Measurements from ENCODE around the gene DDX41. TPM values are rescaled to one million over a fixed set of nuclear protein-coding genes. Genes with fewer than 3 reads are reported as not detected.

The DDX41 gene
- total and polyA plus RNA-seq, 2 donors, result 71.3 to 78.0 TPM

GRCh38 chr5:177507165-177507564 is 9.6 kb downstream of the DDX41 start:
- Histone ChIP-seq H3K4me1 (ENCODE audit: control insufficient read depth in 2 of 2, insufficient read depth in 2 of 2, low read length in 2 of 2) (peaks cover 17 to 38% of the 10 kb centered on the region in 2 donors), H3K27ac (ENCODE audit: low read depth in 1 of 2, low read length in 1 of 2) (no peak overlapping the region)

GRCh38 chr5:177505075-177505474 is 11.7 kb downstream of the DDX41 start:
- DNase-seq (ENCODE audit: low read depth in 6 of 9, low spot score in 9 of 9), result no peak
- Histone ChIP-seq H3K9me3 (ENCODE audit: control insufficient read depth in 2 of 2, insufficient read depth in 1 of 2, low read length in 1 of 2) (peaks cover 0 to 3% of the 10 kb centered on the region in 2 donors), H3K27me3 (ENCODE audit: control insufficient read depth in 2 of 2, insufficient read depth in 1 of 2, low read length in 1 of 2) (peaks cover 0 to 5% of the 10 kb centered on the region in 2 donors), H3K4me3 (ENCODE audit: low read length in 2 of 2) (no peak overlapping the region), H3K27ac (ENCODE audit: low read depth in 1 of 2, low read length in 1 of 2) (no peak overlapping the region), H3K36me3 (ENCODE audit: control insufficient read depth in 2 of 2, insufficient read depth in 2 of 2, low read length in 1 of 2) (peaks cover 5 to 7% of the 10 kb centered on the region in 2 donors), H3K4me1 (ENCODE audit: control insufficient read depth in 2 of 2, insufficient read depth in 2 of 2, low read length in 2 of 2) (peaks cover 16 to 36% of the 10 kb centered on the region in 2 donors)
- WGBS, result 99% methylated on average over 4 of the region's 4 CpGs

More at GRCh38 chr5:177507165-177507564, 9.6 kb downstream of the DDX41 start:
- no peaks in the 10 kb centered on the region for H3K27me3 ChIP-seq (ENCODE audit: control insufficient read depth in 2 of 2, insufficient read depth in 1 of 2, low read length in 1 of 2)
- H3K4me3 ChIP-seq (ENCODE audit: low read length in 2 of 2), result no peak overlapping the region
- H3K9me3 ChIP-seq (ENCODE audit: control insufficient read depth in 2 of 2, insufficient read depth in 1 of 2, low read length in 1 of 2), result peaks cover 0 to 3% of the 10 kb centered on the region in 2 donors
- WGBS, result 94% methylated on average over 9 of the region's 9 CpGs
- H3K36me3 ChIP-seq (ENCODE audit: control insufficient read depth in 2 of 2, insufficient read depth in 2 of 2, low read length in 1 of 2), result peaks cover 21 to 28% of the 10 kb centered on the region in 2 donors
- no peak for DNase-seq (ENCODE audit: low read depth in 6 of 9, low spot score in 9 of 9)

GRCh38 chr5:177504086-177505056 is 12.4 kb downstream of the DDX41 start:
- WGBS, result 96% methylated on average over 47 of the region's 47 CpGs
- Histone ChIP-seq H3K27ac (ENCODE audit: low read depth in 1 of 2, low read length in 1 of 2) (no peak overlapping the region), H3K4me3 (ENCODE audit: low read length in 2 of 2) (no peak overlapping the region), H3K4me1 (ENCODE audit: control insufficient read depth in 2 of 2, insufficient read depth in 2 of 2, low read length in 2 of 2) (peaks cover 9 to 28% of the 10 kb centered on the region in 2 donors), H3K9me3 (ENCODE audit: control insufficient read depth in 2 of 2, insufficient read depth in 1 of 2, low read length in 1 of 2) (peaks cover 0 to 3% of the 10 kb centered on the region in 2 donors), H3K27me3 (ENCODE audit: control insufficient read depth in 2 of 2, insufficient read depth in 1 of 2, low read length in 1 of 2) (peaks cover 0 to 11% of the 10 kb centered on the region in 2 donors), H3K36me3 (ENCODE audit: control insufficient read depth in 2 of 2, insufficient read depth in 2 of 2, low read length in 1 of 2) (peaks cover 5% of the 10 kb centered on the region in 2 donors)
- no peak for DNase-seq (ENCODE audit: low read depth in 6 of 9, low spot score in 9 of 9)

GRCh38 chr5:177503351-177504085 is 13.2 kb downstream of the DDX41 start:
- Histone ChIP-seq H3K27ac (ENCODE audit: low read depth in 1 of 2, low read length in 1 of 2) (no peak overlapping the region), H3K4me3 (ENCODE audit: low read length in 2 of 2) (no peak overlapping the region), H3K4me1 (ENCODE audit: control insufficient read depth in 2 of 2, insufficient read depth in 2 of 2, low read length in 2 of 2) (peaks cover under 1 to 22% of the 10 kb centered on the region in 2 donors), H3K36me3 (ENCODE audit: control insufficient read depth in 2 of 2, insufficient read depth in 2 of 2, low read length in 1 of 2) (peaks cover 5% of the 10 kb centered on the region in 2 donors), H3K9me3 (ENCODE audit: control insufficient read depth in 2 of 2, insufficient read depth in 1 of 2, low read length in 1 of 2) (no peaks in the 10 kb centered on the region), H3K27me3 (ENCODE audit: control insufficient read depth in 2 of 2, insufficient read depth in 1 of 2, low read length in 1 of 2) (peaks cover 3 to 20% of the 10 kb centered on the region in 2 donors)
- DNase-seq (ENCODE audit: low read depth in 6 of 9, low spot score in 9 of 9), result no peak
- WGBS, result 98% methylated on average over 24 of the region's 24 CpGs

GRCh38 chr5:177502886-177503285 is 13.9 kb downstream of the DDX41 start:
- no peak for DNase-seq (ENCODE audit: low read depth in 6 of 9, low spot score in 9 of 9)
- WGBS, result 89% methylated on average over 16 of the region's 16 CpGs
- Histone ChIP-seq H3K27ac (ENCODE audit: low read depth in 1 of 2, low read length in 1 of 2) (no peak overlapping the region), H3K4me1 (ENCODE audit: control insufficient read depth in 2 of 2, insufficient read depth in 2 of 2, low read length in 2 of 2) (peaks cover 0 to 22% of the 10 kb centered on the region in 2 donors), H3K9me3 (ENCODE audit: control insufficient read depth in 2 of 2, insufficient read depth in 1 of 2, low read length in 1 of 2) (no peaks in the 10 kb centered on the region), H3K36me3 (ENCODE audit: control insufficient read depth in 2 of 2, insufficient read depth in 2 of 2, low read length in 1 of 2) (peaks cover 5% of the 10 kb centered on the region in 2 donors), H3K27me3 (ENCODE audit: control insufficient read depth in 2 of 2, insufficient read depth in 1 of 2, low read length in 1 of 2) (peaks cover 9 to 26% of the 10 kb centered on the region in 2 donors), H3K4me3 (ENCODE audit: low read length in 2 of 2) (no peak overlapping the region)

- no peak for DNase-seq (ENCODE audit: low read depth in 6 of 9, low spot score in 9 of 9)
- Histone ChIP-seq H3K36me3 (ENCODE audit: control insufficient read depth in 2 of 2, insufficient read depth in 2 of 2, low read length in 1 of 2) (peaks cover 5% of the 10 kb centered on the region in 2 donors), H3K27ac (ENCODE audit: low read depth in 1 of 2, low read length in 1 of 2) (no peak overlapping the region), H3K4me3 (ENCODE audit: low read length in 2 of 2) (no peak overlapping the region), H3K27me3 (ENCODE audit: control insufficient read depth in 2 of 2, insufficient read depth in 1 of 2, low read length in 1 of 2) (peaks cover 12 to 32% of the 10 kb centered on the region in 2 donors), H3K4me1 (ENCODE audit: control insufficient read depth in 2 of 2, insufficient read depth in 2 of 2, low read length in 2 of 2) (peaks cover 0 to 23% of the 10 kb centered on the region in 2 donors), H3K9me3 (ENCODE audit: control insufficient read depth in 2 of 2, insufficient read depth in 1 of 2, low read length in 1 of 2) (no peaks in the 10 kb centered on the region)
- WGBS, result 75% methylated on average over 9 of the region's 9 CpGs
Observed at GRCh38 chr5:177501874-177502678, 14.7 kb downstream of the DDX41 start.

GRCh38 chr5:177500685-177501522 is 15.9 kb downstream of the DDX41 start:
- Histone ChIP-seq H3K9me3 (ENCODE audit: control insufficient read depth in 2 of 2, insufficient read depth in 1 of 2, low read length in 1 of 2) (no peaks in the 10 kb centered on the region), H3K27me3 (ENCODE audit: control insufficient read depth in 2 of 2, insufficient read depth in 1 of 2, low read length in 1 of 2) (peaks cover 12 to 43% of the 10 kb centered on the region in 2 donors), H3K27ac (ENCODE audit: low read depth in 1 of 2, low read length in 1 of 2) (no peak overlapping the region), H3K36me3 (ENCODE audit: control insufficient read depth in 2 of 2, insufficient read depth in 2 of 2, low read length in 1 of 2) (peaks cover 5% of the 10 kb centered on the region in 2 donors), H3K4me3 (ENCODE audit: low read length in 2 of 2) (no peak overlapping the region), H3K4me1 (ENCODE audit: control insufficient read depth in 2 of 2, insufficient read depth in 2 of 2, low read length in 2 of 2) (peaks cover 0 to 33% of the 10 kb centered on the region in 2 donors)
- peak in 8 of 9 donors; percentile 53 to 84 (median 74) for DNase-seq (ENCODE audit: low read depth in 6 of 9, low spot score in 9 of 9)
- 29% methylated on average over 10 of the region's 10 CpGs for WGBS

GRCh38 chr5:177499842-177500241 is 16.9 kb downstream of the DDX41 start:
- H3K27me3 ChIP-seq (ENCODE audit: control insufficient read depth in 2 of 2, insufficient read depth in 1 of 2, low read length in 1 of 2), result peaks cover 12 to 45% of the 10 kb centered on the region in 2 donors
- H3K9me3 ChIP-seq (ENCODE audit: control insufficient read depth in 2 of 2, insufficient read depth in 1 of 2, low read length in 1 of 2), result no peaks in the 10 kb centered on the region
- 90% methylated on average over 6 of the region's 6 CpGs for WGBS
- H3K36me3 ChIP-seq (ENCODE audit: control insufficient read depth in 2 of 2, insufficient read depth in 2 of 2, low read length in 1 of 2), result peaks cover 2 to 5% of the 10 kb centered on the region in 2 donors
- peaks cover 0 to 40% of the 10 kb centered on the region in 2 donors for H3K4me1 ChIP-seq (ENCODE audit: control insufficient read depth in 2 of 2, insufficient read depth in 2 of 2, low read length in 2 of 2)
- no peak for DNase-seq (ENCODE audit: low read depth in 6 of 9, low spot score in 9 of 9)
- H3K4me3 ChIP-seq (ENCODE audit: low read length in 2 of 2), result no peak overlapping the region
- no peak overlapping the region for H3K27ac ChIP-seq (ENCODE audit: low read depth in 1 of 2, low read length in 1 of 2)
